HG02588 (cell line): Measurements from ENCODE around the gene TBX5.

Source experiments
- ATAC-seq: cut with Tn5 transposase; IDR thresholded peaks from one replicate; pipeline ENCODE4 v1.9.1; 2021; ENCODE audit warnings: mild to moderate bottlenecking, moderate library complexity; ENCODE audit not compliant: unreplicated experiment

The TBX5 gene

DNA sequence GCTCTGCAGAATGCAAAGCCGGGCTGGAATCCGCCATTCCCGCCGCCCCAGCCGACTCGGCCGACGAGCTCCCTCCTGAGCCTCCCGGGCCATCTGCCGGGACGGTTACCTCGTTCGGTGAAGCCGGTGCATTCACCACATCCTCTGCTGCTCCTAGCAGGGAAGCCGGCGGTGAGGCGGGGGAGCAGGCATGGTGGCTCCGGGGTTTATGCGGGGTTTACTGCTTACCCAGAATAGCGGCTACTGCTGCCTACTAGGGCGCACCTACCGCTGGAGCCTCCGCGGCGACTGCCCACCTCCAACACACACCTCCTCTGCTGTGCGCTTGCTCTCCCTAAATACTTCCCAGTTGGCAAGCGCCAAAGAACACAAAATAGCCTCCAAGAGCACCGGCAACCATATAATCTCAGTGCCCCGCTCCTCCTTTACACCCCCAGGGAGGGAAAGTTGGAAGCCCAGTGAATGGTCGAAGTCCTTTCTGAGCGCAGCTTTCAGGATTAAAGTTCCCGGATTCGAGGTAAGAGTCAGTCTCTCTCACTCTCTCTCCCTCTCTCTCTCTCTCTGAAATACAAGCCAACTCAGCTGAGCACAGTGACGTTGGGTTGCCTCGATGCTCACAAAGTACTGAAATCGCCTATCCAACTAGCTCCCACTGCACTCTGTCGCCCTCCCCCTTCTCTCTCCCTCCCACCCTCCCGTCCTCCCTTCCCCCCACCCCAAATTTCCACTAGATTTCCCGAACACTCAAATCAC, at the start of gene TBX5:
TBX5 (minus strand) TSS at position 626 of the 753 bp plus-strand sequence. CDS start 2,246 bp downstream, outside the sequence.
- no peak for ATAC-seq

DNA sequence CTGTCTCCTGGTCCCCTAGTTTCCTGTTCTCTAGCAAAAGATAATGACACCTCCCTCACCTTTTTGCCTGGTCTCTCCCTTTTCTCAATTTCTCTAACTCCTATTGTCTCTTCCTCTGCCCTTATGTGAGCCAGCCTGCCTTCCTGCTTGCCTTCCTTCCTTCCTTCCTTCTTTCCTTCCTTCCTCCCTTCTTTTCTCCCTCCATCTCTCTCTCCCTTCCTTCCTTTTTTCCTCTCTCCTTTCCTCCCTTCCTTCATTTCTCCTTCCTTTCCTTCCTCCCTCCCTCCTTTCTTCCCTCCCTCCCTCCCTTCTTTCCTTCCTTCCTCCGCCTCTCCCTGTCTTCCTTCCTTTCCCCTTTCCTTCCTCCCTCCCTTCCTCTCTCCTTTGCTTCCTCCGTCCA, 45.7 kb upstream of the TBX5 start:
- ATAC-seq: no peak

DNA sequence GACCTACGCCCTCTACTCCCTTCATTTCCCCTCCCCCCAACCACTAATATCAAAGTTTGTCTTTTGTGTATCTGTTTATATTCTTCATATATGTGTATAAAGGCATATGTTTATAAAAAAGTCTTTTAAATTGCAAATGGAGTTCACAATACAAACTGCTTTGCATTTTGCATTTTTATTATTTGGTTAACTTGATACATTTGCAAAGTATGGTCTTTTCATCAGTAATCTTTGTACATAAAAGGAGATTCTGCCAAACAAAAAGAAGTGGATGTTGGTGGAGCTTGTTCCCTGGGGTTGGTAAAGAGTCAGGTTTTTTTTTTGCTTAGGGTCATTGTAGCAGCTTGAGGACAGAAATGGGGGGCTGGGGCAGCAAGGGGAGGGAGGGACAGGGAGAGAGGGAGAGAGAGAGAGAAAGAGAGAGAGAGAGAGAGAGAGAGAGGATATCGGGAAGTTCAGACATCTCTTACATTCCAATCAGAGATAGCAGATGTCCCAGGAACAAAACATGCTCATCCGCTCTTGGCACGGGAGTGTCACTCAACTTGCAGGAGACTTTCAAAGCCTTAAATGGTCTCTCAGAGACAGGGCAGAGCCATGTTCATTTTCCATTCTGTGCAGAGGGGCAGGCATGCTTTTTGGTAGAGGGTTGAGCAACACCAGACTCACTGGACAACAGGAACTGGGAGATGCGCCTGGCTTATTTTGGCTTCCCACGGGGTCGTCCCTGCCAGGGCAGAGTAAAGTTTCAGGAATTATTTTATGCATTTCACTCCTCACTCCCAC, 44.8 kb upstream of the TBX5 start:
- no peak for ATAC-seq

DNA sequence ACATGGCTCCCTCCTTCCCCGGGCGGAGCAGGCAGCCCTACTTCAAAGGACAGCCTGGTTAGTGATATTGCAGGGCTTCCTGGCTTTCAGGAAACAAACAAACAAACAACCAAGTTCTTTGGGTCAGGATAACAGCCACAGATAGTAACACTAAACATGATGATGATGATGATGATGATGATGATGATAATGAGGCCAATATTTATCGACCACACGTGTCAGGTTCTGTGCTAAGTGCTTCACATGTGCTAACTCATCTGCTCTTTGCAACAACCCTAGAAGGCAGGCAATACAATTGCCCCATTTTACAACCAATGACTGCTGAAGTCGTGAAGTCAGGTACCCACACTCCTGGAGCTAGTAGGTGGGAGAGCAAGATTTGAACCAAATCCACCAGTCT, 44.1 kb upstream of the TBX5 start:
- no peak for ATAC-seq

DNA sequence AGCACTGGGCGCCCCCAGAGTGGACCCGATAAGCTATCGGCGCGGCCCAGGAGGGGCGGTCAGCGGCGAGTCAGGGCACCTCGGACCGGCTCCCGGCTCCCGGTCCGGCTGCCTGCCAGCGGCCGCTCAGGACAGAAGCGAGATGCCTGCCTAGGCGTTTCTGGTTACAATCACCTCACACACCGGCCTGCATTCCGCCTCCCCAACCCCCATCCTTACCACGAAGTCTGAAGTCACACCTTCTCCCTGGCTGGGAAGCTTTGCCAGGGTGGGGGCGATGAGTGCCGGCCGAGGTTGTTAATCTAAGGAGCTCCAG, 42.6 kb upstream of the TBX5 start:
- no peak for ATAC-seq

DNA sequence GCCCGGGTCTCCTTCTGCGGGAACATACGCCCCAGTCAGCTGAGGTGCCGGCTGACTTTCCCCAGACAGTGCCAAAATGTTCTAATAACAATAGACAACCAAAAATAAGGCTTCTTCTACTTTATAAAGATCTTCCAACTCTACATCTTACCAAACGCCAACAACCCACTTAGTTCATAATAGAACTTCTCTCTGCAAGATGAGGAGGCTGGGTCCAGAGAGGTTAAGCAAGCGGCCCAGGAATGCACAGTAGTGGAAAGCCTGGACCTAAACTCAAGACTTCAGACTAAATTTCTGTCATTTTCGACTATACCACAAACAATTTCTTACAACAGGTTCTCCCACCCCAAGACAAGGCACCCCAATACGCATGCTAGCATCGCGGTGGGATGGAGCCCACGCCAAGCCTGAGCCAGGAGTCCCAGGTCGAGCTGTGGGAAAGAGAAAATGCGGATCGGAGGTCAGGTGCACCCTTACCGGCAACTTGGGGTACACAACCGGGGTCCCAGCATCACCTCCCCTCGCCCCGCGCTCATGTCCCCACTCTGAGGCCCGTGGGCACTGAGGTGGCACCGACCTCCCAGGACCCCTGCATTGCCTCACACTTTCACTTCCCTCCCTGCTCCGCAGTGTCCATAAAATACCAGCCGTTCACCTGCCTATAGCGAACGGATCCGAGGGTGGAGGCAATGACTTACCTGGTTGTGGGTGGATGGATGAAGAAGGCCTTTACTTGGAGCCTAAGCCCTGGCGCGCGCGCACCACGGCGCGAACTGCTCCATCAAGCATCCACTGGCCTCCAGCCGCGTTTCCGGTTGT, 42.1 kb upstream of the TBX5 start:
- no peak for ATAC-seq

DNA sequence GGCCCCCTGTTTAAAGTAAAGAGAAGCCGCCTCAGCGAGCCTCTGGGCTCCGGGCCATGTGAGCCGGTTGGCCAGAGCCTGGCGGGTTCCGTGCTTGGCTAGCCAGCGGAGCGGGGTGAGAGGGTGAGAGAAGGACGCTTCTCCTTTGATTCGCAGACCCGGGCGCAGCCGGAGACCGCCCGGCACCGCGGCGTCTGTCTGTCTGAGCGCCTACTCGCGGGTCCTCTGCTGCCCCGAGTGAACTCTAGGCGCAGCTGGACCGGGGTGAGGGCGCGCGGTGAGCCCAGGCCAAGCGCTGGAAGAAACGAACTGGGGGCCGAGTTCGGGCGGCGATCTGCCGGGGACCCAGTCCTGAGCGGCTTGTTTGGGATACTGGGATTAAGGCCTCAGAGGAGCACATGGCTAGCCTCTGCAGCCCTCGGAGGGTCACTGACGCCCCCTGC, 41.4 kb upstream of the TBX5 start:
- ATAC-seq: no peak

DNA sequence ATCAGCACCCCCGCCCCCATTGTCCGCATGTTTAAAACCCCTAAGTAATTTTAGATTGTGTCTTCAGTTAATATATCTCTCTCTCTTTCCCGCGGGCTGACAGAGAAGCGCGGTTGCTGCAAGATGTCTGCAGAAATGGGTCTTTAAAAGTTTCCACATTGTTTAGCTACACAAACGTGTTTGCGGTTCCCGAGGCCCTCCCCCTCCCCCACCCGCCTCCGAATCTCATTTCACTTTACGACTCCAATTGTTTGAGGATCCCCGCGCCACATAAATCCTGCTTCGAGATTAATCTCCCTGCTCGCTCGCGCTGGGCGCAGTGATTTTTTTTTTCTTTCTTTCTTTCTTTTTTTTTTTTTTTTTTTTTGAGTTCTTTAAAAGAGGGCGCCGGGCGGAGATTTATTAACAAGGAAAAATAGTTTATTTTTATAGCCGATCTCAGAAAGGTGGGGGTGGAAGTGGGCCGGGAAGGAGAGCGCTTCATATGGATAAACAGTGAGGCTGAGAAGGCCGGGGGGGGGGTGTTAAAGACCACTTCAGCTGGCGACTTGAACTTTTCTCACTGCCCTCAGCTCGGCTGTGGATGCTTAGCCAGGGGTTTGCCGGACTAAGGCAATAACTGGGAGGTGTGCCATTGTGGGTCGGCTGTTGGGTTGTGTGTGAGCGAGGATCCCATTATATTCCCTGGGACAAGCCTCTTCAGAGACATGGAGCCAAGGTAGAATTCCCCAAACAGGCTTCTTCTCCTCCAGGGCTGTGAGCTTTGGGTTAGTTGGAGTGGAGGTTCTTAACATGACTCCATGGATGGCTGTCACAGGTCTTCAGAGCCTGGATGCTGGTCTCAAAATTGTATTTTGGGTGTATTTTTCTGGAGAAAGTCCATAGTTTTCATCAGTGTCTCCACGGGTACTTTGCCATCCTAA, 39.7 kb upstream of the TBX5 start:
- ATAC-seq: no peak

DNA sequence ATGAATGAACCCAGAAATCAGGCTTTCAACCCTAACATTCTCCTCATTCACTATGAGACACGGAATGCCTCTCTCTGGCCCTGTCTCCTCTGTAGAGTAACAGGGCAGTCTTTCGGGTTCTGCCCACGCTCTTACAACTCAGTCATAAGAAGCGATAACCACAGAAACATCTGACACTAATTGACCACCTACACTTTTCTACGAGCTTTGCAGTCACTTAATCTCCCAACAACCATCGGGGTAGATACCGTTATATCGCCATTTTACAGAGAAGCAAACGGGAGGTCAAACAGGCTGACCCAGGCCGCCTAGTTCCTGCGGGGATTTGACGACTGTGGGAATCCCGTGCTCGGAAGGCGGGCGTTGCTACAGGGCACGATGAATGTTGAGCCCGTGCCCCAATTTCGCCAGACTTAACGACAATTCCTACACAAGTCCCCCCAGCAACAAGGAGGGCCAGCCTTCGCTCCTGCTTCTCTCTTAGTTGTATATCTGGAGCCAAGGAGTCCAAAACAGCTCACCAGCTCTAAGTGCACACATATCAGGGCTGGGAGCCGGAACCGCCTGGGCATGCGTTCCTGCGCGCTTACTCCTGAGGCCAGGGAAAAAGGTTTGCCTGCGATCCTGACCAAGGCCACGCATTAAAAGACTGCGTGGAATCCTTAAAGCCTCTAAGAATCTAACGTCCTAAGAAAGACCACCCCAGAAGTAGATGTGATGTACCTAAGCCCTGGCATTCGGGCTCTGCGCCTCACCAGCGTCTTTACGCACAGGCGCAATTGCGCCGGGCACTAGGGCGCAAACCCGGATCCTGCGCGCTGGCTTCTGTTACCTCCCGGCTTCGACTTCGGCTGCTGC, 38.7 kb upstream of the TBX5 start:
- no peak for ATAC-seq

DNA sequence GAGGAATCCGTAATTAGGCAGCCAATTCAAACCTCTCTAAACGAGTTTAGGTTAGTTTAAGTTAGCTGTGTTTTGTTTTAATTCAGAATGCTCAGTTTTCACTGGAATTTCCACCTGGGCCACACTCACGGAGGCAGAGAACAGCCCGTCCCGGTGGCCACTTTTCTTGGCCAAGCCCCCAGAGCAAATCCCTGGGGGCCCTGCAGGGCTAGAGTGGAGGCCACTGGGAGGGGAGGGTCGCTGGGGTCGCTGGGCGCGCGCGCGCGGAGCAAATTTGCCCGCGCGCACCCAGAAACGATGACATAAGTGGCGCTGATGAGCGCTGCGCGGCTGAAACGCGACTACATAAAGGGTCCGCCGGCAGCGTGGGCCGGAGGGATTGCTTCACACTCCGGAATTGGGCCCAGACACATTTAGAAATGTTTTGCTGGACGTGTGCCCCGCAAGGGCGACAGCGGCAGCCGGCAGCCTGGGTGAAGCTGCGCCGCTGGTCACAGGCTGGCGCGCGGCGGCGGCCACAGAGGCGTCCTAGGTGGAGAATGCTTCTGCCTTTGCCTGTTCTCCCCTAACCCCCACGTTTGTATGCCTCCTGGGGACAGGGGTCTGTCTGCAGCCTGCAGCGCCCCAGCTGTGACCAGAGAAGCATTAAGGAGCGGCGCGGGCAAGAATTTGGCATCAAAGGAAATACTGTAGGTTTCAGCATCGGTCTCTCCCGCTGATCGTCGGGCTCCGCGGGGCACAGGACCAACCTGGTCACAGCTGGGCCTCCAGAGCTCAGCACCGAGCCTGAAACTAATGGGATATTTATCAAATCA, 37.9 kb upstream of the TBX5 start:
- ATAC-seq: no peak

DNA sequence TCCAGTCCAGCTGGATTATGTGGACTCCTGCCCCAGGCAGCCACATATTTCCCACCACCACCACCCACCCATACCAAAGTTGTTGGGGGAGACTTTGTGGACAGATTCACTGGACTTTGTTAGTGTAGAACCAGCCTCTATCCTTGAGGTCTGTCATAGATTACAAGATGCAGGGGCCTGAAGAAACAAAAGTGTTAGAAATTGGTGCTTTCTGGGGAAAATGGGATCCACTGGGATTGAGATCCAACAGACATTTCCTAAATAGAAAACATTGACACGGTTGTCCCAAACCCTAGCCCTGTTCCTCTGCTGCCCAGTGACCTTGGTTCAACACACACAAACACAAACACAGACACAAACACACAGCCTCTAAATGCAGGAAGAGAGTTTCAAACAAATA, 36.6 kb upstream of the TBX5 start:
- ATAC-seq: no peak

DNA sequence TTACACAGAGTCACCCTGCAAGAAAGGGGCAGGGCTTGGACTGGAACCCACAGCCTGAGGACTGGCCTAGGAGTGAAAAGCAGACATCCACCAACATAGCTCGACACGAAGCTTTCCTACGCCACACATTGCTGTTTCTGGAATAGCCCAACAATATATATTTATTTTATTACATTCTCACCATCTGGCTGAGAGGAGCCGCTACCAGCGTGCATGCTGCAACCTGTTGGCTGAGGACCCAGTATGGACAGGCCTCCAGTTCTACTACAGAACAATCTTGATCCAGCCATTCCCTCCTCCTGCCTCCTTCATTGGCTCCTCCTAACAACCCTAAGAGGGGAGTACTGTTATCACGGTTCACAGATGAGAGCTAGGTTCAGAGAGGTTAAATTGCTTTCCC, 35.6 kb upstream of the TBX5 start:
- ATAC-seq: no peak

DNA sequence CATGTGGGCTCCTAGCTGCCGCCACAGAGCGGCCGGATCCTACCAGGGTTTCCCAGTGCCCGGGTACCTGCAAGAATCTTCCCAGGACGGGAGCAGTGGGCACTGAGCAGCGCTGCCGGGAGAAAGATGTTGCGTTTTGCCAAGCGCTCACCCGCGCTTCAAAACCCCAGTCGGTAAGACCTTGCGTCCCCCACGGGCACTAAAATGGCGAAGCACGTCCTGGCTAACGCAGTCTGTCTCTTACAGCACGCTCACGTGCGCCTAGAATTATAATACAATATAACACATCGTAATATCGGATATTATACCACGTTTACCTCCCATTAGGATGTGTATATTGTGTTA, 35.1 kb upstream of the TBX5 start:
- ATAC-seq: no peak

DNA sequence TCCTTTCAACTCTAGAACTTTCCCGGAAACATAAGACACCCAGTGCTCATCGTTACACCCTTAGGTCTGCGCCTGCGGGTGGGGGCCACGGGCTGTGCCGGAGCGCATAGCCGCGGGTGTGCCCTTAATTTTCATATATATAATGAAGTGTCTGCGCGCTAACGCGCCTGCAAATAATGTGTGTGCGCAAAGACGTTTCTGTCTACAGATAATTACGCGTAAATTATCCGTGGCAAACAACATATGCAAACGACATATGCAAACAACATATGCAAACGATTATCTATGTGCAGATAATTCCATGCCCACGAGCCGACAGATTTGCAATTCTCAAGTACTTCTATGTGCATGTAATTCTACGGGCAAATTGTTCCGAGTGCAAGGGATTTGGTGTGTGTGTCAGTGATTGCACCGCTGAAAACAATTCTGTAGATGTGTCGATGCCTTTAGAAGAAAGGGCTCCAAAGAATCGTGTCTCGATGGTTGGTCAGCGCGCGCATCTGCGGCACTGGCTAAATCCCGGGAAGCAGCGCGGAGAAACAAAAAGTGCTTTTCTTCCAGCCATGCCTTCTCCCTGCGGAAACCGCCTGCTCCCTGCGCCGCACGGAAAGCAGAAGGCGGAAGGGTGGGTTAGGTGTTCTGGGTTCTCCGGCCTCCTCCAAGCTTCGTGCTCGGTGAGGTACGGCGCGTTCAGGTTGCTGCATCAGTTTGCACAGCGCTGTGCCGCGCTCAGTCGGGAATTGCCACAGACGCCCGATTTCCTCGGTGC, 34.5 kb upstream of the TBX5 start:
- ATAC-seq: no peak

DNA sequence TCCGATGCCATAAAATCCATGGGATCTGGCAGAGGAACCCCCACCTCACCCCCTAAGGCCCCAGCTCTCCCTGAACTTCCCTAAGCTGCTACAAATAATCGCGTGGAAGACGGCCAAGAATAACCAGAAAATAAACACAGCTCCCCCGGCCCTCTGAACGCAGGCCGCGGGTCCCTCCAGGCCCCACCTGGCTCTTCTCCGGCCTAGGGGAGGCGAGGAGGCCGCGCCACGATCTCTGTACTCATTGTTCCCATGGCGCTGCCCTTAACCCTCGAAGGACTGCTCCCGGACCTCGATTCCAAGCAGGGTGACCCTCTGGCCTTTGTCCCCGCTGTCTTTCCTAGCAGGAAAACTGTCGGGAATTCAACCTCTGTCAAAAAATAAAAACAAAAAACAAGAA, 33.9 kb upstream of the TBX5 start:
- no peak for ATAC-seq

DNA sequence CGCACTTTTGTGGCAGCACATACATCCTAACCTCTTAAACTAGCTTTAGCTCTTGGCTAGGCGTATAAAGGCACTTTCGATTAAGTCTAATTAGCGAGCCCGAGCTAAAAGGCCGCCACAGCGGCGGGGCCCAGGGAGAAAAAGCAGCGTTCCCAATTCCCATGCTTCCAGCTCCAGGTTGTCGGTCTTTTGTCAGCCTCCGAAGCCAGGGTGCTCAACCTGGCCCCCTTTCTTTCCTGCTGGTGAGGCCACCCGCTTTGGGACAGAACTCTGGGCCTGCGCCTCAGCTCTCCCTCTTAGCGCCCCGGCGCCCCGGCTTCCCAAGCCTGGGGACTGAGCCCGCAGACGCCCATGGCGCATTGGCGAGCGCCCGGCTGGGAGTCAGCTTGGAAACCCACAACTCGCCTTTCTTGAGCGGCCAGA, 33.3 kb upstream of the TBX5 start:
- ATAC-seq: no peak

DNA sequence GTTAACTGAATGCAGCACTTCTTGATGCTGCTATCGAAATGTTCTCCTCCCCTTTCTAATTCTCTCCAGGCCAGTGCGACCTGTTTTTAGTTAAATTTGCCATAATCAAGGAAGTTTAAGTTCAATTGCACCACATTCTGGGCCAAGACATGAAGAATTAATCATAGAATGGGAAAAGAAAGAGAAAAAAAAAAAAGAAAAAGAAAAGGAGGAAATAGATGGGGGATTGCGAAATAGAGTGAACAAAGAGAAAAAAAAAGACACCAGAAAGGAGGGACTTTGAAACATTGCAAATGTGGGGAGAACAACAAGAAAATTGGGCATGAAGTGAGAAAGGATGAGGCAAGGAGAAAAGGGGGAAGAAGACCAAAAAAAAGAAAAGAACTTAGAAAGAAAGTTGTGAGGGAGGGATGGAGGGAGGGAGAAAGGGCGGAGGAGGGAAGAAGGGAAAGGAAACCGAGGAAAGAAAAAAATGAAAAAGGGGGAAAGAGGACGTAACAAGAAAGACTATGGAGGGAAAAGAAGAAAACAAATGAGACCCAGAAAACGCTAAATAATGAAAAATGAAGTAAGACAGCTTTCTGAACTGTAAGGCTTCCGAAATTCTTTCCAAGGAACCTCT, 32.8 kb upstream of the TBX5 start:
- no peak for ATAC-seq

DNA sequence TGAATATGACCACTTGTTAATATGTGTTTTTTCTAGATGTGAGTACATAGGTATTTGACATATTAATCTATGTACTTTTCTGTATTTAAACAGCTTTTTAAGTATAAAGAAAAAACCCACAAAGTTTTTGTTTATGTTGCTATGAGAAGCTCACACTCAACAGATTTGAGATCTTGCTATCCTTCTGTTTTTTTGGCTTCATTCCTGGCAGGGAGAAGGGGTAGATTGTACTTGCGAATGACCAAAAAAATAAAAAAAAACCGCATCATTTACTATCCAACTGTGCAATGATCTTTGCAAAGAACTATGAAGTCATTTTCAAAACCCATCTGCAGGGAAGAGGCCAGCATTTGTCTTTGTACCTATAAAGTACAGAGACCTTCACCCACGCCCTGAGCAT, 28.4 kb upstream of the TBX5 start:
- no peak for ATAC-seq
